ENCODE data around the gene TRPM5.
A peak's percentile ranks its signal among the peaks of the same experiment; 100 is the strongest.

TRPM5 gene

DNA sequence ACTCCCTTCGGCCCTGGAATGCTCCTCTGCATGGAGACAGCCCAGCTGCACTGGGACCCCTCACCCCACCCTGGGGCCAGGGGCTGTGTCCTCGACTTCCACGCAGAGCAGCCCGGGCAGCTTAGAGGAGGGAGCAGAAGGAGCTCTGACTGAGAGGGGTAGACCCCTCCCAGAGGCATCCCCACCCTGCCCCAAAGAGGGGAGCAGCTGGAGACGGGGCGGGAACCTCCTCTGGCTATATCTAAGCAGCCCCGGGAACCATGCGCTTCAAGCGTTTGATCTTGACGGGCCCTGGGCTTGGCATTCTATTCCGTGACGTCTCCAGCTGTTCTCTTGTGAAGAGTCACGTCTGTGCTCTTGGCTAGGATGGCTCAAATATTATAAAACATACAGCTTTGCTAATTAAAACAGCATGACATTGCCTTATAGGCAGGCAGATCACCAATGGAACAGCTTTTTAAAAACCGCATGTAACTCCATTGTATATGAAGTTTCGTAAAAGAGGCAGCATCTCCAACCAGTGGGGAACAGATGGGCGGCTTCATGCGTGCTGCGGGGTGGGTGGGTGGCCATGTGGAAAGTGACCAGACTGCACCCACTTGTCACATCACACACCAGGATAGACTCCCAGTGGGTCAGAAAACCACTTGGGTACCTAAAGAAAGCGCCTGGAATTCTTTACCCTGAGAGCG, 8.2 kb upstream of the TRPM5 start:
- no peak for DNase-seq (ENCODE audit: low read depth)

DNA sequence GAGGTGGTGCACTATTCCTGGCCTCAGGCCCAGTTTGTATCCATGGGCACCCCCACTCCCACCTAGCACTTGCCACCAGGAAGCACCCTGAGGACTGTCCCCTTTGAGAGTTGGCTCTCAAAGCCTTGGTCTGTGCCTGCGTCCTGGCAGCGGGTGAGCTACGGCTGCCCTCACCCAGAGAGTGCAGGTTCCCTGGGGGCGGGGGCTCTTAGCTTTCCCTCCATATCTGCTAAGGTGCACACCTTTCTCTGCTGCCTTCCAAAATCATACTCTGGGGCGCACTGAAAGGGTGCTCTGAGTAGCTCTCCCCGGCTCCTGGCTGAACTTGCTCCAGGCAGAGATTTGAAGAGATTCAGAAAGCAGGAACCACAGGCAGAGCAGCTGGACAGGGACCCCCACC, 7.6 kb upstream of the TRPM5 start:
- DNase-seq (ENCODE audit: low read depth) = no peak

DNA sequence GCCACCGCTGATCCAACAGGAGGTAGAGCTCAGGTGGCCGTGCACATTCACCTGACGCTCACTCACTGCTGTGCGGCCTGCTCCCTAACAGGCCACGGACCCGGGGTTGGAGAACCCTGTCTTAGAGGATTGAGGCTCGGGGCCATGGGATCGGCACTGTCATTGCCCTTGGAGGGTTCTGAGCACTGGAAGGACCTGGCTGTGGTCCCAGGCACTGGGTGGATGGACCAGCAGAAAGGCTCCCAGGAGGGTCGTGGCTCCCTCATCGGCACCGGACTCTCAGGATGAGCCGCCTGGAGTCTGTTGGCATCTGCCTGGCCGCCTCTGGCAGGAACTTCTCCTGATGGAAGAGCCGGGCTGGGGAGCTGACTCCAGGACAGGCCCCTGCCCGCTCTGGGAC, 7.0 kb upstream of the TRPM5 start:
- no peak for DNase-seq (ENCODE audit: low read depth)

DNA sequence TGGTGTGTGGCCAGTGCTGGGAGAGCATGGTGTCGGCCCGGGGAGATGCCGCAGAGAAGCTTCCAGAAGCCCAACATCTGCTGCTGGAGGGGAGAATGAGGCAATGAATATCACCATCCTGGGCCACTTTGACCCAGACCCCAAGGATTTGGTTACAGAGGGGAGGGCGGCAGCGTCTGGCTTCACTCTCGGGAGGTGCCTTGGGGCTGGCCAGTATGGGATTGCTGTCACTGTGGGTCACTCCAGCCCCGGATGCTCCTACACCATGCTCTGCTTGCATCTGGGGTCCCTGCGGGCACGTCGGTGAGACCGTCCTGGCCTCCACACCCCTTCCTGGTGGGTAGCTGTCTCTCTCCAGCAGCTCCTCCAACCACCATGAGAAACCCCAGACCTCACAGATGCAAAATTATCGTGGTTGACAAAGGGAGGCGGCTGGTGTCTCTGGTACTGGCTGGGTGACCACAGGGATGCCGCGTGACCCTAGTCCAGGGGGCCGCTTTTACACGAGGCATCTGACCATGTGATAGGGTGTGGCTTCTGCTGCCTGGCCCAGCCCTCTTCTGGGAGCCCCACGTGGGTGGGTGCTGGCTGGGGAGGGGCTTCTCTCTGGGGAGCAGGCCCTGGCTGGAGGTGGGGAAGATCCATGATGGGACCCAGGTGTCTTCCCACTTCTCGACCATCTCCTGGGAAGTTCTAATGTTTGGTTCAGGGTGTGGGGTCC, 6.2 kb upstream of the TRPM5 start:
- no peak for DNase-seq (ENCODE audit: low read depth)

DNA sequence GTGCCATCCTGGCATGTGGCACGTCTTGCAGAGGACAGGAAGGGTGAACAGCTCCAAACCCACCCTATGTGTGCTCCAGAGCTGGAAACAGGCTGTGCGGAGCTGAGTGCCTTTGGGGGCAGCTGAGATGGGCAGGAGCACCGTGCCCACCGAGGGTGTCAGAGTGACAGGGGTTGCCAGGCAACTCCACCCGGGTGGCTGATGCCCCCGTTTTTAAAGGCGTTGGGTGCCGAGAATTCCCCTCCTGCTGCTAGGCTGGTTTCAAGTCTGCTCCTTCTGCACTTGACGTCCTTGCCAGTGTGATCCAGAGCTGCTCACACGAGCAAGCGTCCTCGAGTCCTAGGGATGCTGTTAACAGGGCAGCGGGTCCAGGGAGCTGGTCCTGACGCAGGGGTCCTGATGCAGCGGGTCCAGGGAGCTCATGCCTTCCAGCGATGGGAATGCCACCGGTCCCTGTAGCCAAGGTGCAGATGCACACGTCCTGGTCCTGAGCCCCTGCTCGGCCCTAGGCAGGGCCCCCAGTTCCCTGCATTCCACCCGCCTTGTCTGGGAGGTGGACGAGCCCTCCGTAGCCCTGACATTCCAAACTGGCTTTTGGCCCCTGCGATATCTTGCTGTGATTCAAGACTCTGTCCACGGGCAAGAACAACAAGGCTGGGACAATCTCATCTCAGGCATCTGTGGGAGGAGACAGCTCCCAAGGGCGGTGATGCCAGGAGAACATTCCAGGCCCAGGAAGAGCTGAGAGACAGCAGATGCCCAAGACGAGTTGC, 5.4 kb upstream of the TRPM5 start:
- peak; percentile 24 for DNase-seq (ENCODE audit: low read depth)

DNA sequence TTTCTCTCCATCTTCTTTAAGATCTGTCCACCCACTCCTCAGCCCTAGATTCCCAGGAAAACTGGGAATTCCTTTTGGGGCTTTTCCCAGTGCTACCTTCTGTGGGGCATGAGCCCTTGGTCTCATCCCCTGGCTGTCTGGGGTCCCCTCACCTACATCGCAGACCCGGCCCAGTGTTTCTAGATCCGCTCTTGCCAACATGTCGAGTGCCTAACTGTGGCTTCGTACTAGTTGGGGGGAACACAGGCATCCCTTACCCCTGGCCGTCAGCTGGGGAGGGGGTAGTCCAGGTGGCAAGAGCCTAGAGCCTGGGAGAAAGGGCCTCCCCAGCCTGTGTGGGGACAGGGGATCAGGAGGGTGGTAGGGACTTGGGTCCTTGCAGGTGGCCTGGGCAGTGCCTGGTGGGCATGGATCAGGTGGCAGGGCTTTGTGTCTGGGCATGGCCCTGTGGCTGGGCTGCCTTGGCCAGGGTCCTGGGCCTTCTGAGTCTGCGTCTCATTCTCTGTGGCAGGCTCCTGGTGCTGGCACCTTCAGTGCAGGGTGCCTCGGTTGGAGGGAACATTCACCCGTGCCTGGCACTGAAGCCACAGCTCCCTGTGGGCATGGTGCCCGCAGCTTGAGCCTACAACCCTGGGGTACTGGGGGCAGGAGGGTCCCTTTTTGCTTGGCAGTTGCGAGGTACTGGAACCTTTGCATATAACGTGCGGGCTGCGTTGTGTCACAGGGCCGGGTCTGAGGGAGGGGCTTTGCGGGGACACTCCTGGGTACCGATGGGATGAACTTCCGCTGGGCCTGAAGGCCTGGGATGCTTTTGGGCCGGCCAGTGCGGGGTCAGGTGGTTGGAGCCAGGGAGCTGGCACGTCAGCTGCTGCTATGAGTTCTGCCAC, 4.6 kb upstream of the TRPM5 start:
- no peak for DNase-seq (ENCODE audit: low read depth)

DNA sequence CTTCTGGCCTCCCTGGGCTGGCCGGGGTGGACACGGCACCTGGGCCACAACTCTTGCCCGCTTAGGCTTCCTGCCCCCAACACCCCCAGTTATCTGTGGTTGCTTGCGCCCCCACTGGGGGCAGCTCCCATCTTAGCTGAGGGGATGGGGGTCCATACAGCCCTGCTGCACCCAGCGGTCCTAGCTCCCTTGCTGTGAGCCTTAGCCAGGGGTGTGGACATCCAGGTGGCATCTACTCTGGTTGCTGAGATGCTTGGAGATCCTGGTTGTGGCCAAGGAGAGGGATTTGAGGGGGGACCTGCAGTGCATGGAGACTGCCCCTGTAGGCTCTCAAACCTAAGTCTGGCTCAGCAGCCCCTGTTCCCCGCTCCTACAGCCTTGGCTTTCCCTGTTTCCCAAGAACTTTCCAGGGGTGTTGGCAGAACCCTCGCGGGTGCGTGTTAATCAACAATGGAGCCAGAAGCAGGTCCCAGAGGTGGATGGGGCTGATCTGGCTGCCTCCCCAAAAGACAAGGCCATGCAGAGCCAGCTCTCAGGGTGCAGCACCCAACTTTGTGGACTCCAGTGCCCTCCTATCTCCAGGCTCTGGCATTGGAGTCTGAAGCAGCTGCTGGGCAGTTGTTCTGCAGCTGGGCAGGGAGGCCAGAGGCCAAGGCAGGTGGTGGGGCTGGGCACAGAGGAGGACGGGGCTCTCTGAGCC, 3.8 kb upstream of the TRPM5 start:
- no peak for DNase-seq (ENCODE audit: low read depth)

DNA sequence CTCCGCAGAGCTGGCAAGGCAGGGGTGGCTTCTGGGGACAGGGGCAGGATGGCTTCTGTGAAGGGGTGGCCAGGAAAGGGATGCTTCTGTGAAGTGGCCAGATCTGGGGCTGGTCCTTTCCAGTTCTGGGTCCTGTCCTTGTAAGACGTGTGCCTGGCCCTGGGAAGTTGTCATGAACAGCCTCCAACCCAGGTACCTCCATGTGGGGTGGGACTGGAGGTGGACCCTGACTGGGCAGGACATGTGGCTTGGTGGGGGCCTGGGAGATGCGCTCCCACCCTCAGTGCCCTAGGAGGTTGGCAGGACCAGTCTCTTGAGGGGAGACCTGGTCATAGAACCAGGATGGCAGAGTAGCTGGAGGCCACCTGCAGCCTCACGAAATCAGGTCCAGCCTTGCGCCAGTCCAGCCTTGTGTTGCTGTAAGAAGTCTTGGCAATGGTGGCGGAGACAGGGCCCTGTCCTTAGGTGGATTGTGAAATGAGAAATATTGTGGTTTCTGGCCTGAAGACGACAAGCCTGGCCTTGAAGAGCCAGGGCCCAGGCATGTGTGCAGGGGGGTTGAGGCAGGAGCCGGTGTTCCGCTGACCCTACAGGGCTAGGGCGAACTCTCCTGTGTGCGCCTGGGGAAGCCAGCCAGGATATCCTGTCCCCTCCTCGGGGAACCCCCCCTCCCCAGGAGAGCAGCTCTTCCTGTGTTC, 3.1 kb upstream of the TRPM5 start:
- DNase-seq (ENCODE audit: low read depth) = peak; percentile 3

DNA sequence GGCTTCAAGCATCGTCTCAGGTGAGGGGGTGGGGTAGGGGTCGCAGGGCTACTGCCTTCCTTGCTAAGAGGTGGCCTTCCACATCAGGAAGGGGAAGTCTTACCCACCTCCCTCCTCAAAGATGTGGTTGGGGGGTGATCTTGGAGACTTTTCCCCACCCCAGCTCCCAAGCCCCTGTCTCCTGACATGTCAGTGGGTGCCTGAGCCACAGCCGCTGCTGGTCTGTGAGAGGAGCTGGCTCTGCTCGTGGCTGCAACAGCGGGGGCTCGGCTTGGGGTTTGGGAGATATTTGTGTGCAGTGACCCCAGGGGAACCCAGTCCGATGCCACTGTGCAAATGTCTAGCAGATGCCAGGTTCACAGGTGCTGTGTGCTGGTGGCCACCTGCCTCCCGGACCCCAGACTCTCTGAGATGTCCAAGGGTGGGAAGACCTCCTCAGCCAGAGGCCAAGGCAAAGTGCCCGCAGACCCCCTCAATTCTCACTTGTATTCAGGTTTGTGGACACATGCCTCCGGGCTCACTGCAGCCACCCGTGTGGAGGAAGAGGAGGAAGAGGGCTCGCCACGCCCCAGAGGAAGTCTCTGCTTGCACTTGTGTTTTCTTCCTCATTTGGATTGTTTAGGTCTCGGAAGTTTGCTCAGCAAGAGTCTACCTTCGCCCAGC, 2.4 kb upstream of the TRPM5 start:
- DNase-seq (ENCODE audit: low read depth) = no peak

DNA sequence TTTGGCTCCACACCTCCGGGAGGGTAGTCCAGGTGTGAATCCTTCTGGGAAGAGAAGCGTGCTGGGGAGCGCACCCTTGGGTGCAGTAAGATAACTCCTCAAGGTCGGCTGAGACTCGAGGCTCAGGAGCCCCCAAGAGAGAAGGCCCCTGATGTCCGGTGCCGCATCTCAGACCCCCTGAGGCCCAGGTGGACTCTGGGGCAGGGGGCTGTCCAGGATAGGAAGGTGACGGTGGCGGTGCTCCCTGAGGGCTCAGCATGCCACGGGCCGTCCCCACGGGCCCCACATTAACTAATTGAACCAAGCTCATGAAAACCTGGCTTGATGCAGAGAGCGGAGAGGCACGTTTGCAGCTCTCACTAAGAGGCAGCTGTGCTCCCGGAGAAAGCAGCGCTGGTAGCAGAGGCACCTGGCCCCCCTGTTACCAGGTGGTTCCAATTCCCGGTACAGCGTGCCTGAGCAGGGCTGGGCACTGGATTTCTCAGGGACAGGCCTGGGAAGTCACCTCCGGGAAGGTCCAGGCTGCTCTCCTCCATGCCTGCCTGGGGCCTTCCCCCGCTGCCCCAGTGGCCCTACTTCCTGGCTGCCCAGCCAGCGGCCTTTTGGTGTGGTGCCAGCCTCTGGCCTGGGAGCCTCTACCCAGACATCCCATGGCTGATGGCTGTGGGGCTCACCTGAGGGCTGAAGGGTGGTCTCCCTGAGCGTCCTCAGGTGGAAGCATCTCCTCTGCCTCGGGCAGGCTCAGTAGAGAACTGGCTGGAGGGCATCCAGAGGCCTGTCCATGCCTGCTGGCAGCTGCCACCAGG, 1.6 kb upstream of the TRPM5 start:
- no peak for DNase-seq (ENCODE audit: low read depth)

DNA sequence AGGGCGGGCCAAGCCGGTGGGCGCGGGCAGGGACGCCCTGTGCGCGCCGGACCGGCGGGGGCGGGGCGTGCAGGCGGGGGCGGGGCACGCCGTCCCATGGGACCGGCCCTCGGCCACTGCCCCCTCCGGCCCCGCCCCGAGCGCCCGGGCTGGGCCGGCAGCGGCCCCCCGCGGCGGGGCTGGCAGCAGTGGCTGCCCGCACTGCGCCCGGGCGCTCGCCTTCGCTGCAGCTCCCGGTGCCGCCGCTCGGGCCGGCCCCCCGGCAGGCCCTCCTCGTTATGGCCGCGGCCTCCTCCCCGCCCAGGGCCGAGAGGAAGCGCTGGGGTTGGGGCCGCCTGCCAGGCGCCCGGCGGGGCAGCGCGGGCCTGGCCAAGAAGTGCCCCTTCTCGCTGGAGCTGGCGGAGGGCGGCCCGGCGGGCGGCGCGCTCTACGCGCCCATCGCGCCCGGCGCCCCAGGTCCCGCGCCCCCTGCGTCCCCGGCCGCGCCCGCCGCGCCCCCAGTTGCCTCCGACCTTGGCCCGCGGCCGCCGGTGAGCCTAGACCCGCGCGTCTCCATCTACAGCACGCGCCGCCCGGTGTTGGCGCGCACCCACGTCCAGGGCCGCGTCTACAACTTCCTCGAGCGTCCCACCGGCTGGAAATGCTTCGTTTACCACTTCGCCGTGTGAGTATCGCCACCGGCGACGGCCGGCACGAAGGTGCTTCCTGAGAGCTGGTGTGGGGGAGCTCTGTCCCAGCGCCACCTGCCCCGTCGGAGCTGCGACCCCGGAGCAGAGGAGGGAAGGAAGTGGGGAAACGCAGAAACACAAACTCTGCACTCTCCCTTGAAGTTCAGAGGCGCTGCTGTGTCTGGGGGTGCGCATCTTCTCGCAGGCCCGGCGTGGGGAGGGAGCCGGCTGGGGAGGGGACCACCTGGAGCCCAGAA, 769 bp upstream of the TRPM5 start, which contains the start of gene KCNQ1:
Gene KCNQ1, plus strand, starts transcription at position 188 of the 925 bp plus-strand sequence. Its CDS starts 91 bp downstream, at position 279.
- no peak for DNase-seq (ENCODE audit: low read depth)

DNA sequence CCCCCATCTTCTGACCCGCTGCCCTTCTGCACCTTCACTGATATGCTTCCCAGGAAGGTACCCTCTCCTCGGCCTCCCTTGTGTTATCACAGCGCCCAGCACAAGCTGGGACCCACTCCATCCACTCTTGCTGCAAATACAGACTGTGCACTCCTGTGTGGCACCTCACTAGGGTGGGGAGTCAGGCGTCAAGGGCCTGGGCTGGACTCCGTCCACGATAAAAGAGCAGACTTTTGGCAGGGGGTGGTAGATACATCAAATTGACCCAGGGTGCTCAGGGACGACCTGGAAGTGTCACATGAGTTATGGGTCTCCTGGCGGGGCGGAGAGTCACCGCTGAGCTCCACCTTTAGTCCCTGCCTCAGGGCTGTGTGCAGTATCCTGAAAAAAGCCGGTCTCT, 908 bp downstream of the TRPM5 start:
- DNase-seq (ENCODE audit: low read depth) = no peak

DNA sequence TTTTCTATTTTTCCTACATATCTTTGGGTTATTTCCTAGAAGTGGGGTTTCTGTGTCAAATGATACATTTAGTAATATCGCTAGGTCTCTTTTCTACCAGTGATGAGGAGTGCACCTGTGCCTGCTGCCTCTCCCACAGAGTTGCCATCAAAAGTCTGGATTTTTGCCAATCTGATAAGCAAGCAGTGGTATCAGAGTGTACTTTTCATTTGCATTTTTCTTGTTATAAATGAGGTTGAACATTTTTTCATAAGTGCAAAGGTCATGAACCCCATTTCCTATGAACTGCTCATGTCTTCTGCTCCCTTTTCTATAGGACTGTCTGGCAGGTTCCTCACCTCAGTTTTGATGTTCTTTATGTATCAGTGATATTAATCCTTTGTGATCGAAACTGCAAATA, 1.7 kb downstream of the TRPM5 start:
- no peak for DNase-seq (ENCODE audit: low read depth)

DNA sequence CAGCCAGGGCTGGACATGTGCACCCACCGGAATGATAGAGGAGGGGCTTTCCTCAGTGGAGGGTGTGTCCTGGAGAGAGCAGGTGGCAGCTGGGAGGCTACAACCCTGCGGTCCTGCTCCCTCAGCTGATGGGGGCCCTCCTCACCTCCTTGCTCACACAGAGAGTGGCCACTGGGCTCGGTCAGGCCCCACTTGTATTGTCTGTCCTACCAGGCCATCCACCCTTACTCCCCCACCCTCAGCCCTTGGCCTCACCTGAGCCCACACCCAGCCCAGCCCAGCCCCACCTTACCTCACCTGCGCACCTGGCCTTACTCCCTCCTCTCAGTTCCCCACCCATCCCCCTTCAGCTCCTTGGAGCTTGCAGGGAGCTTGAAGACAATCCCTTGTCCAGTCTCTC, 3.1 kb downstream of the TRPM5 start:
- DNase-seq (ENCODE audit: low read depth) = no peak

DNA sequence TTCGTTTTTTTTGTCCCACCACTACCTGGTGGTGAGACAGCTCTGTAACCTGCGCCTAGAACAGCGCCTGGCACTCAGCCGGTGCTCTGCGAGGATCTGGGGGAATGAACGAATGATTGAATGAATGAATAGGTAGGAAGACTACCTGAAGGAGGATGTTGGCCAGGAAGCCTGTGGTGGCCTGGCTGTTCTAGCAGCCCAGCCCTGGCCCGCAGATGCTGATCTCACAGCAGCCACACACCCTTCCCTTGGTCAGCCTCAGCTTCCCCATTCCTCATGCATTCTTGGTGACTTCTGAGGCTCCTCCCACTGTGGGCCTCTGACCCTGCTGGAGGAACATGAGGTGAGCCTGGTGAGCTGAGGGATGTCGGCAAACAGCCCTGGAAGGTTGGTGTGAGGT, 3.7 kb downstream of the TRPM5 start:
- DNase-seq (ENCODE audit: low read depth) = no peak

DNA sequence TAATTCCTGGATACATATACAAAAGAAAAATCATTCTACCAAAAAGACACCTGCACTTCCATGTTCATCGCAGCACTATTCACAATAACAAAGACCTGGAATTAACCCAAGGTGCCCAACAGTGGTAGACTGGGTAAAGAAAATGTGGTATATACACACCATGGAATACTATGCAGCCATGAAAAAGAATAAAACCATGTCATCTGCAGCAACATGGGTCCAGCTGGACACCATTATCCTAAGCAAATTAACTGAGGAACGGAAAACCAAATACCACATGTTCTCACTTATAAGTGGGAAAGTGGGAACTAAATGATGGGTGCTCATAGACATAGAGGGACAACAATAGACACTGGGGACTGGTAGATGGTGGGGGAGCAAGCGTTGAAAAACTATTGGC, 4.5 kb downstream of the TRPM5 start:
- no peak for DNase-seq (ENCODE audit: low read depth)

DNA sequence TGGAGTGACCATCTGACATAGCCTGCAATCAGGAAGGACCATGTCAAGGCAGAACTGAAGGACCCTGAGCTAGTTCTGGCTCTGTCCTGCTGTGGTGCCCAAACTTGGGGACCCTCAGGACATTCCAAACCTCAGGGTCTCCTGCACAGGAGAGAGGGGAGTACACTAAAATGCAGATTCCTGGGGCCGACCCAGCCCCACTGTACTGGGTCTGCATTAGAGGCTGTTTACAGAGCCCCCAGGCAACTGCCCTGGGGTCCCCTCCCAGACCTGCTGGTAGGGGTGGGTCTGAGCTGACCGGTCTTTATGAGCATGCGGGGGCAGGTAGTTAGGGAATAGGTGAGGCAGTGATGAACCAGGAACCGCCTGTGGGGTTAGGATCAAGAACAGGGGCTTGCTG, 6.8 kb downstream of the TRPM5 start:
- DNase-seq (ENCODE audit: low read depth) = no peak

DNA sequence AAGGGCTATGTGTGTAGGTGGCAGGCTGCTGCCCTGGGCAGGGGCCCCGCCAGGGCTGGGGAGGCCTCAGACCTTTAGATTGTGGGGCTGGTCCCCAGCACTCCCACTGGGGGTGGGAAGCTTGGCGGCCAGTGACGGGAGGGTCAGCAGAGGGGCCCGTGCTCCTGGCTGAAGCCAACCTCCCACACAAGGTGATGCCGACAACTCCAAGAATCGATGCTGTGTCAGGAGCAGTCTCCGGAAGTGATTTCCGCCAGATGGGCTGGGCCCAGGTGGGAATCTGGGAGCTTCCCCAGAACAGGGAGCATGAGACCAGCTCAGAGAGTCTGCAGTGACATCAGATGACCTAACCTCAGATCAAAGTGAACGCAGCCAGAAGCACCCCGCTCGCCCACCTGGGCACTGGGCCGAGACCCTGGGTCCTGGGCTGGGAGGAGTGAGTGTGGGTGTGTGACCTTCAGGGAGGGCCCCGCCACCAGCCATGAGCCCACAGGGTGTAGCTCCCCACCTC, 7.7 kb downstream of the TRPM5 start:
- DNase-seq (ENCODE audit: low read depth) = no peak

Data from amniotic epithelial cell (primary cell).